ENCODE measurements around the gene ADSS1.

- no peak for TF ChIP-seq CTCF (conservative IDR thresholded peaks at IDR 0.05; ENCODE audit: low read depth, low read length)
- no peak for TF ChIP-seq EZH2 (IDR thresholded peaks at IDR 0.05; ENCODE audit: borderline replicate concordance, low read depth, low read length, poor library complexity, severe bottlenecking)
Measured at GRCh38 chr14:104783484-104784217, 59.6 kb downstream of the ADSS1 start.
